ENCODE data around the gene MORF4L2.

DNA sequence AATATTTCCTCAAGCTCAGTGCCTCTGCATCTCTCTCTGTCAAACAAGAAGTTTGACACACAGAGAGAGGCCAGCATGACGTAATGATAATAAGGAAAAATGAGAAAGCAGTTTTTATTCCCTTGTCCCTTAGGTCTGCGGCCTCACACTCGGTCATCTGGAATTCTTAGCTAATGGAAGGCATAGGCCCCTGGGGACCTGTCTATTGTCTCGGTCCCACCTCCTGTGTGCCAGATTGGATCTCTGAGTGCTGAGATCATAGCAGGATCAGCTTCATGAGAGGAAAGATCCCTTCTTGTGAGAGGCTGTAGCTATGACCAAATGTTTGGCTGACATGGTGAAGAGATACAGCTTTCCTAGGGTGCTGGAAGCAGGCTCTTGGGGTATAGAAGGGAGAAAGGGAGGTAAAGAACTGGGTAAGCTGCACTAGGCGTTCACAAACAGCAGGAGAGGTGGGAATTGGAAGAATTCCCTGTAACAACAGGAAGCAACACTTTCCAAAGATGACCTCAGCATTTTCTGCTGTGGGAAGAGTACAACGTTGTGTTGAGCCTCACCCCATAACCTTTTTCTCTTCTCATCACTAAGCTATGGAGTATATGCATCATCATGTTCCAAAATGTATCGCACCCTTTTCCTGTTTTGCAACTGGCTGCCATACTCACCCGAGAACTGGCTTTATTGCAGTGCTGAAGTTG is 44.4 kb upstream of the MORF4L2 start:
- no peak for TF ChIP-seq EZH2 (IDR thresholded peaks at IDR 0.05; ENCODE audit: borderline replicate concordance, low read length)
- TF ChIP-seq, protein P1, sequence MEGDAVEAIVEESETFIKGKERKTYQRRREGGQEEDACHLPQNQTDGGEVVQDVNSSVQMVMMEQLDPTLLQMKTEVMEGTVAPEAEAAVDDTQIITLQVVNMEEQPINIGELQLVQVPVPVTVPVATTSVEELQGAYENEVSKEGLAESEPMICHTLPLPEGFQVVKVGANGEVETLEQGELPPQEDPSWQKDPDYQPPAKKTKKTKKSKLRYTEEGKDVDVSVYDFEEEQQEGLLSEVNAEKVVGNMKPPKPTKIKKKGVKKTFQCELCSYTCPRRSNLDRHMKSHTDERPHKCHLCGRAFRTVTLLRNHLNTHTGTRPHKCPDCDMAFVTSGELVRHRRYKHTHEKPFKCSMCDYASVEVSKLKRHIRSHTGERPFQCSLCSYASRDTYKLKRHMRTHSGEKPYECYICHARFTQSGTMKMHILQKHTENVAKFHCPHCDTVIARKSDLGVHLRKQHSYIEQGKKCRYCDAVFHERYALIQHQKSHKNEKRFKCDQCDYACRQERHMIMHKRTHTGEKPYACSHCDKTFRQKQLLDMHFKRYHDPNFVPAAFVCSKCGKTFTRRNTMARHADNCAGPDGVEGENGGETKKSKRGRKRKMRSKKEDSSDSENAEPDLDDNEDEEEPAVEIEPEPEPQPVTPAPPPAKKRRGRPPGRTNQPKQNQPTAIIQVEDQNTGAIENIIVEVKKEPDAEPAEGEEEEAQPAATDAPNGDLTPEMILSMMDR (IDR thresholded peaks at IDR 0.05; ENCODE audit: low read length), result no peak
